Stimulated activated CD8-positive, alpha-beta memory T cell treated with anti-CD3 and anti-CD28 coated beads, Interleukin-7, amount 100 ng/mL, for 4 hours (primary cell): Measurements from ENCODE around the gene TEX26.

Source experiments
- DNase-seq, 2 donors: peaks; one replicate each; pipeline ENCODE4 v3.0.0-alpha.2; 2020; ENCODE audit warnings: low read depth in 2 of 2

The TEX26 gene

DNA sequence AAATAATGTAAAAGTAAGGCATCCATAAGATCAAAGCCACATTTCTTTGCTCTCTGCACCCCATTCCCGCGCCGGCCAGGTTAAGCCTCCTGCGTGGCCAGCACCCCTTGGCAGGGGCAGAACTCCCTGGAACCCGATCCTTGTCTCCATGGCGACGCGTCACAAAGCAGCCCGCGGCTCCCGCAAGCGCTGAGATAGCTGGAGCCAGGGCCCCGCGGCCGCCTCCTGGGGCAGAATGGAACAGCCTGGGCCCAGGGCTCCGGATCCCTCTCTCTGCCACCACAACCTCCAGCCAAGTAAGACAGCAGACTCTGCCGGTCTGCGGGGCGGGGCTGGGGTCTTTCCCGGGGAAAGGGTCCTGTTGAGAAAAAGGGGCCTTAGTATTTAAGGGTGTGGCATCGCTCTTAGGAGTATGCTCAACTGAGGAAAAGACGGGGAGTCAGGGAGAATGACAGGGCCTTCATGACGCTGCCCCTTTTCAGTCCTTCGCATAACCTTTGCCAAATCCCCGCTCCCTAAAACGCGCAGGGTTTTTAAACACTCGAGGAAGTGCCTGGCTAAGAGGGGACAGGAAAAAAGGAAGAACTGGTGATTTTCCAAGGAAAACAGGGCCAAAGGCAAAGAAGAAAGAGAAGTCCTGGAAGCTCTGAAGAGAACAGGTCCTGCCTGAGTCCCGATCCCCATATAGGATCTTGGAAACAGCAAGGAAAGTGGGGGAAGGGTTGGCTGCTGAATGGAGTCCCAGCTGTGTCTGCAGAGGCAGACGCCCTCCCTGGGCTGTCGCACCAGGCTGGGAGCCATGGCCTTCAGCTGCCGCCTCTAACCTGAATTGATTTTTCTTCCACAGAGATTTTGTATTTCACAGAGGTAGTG is at the start of gene TEX26:
Gene TEX26, plus strand, starts transcription at position 176 of the 873 bp plus-strand sequence. Its CDS starts 60 bp downstream, at position 236.
- DNase-seq, result no peak

DNA sequence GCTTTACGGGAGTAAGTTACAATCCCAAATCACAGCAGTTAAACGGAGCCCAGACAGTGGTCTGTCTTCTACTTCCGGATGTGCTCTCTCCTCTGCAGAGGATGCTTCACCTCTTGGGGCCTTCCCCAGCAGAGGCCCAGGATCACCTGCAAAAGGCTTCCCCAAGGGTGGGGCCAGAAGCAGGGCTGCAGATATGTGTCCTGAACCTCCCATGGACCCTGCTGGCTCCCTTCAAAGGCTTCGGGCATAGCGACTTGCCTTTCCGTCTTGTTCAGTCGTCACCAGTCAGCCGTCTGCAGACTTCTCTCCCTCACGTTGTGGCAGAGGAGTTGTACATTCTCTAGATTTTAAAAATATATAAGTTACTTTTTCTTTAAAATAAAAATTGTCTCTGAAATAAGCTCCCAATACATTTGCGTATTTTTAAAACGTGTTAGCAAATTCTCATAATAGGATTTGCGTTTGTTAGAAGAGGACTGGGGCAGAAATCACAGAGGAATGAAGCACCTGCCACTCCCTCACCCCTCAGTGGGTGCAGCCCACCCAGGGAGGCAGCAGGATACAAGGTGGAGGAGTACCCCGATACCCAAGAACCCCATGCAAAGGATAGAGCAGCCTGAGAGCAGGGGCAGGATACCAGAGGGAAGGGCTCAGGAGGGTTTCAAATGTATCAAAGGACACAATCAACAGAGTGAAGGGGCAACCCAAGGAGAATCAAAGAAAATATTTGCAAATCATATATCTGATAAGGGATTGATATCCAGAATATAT is 49.3 kb upstream of the TEX26 start:
- DNase-seq, result no peak

DNA sequence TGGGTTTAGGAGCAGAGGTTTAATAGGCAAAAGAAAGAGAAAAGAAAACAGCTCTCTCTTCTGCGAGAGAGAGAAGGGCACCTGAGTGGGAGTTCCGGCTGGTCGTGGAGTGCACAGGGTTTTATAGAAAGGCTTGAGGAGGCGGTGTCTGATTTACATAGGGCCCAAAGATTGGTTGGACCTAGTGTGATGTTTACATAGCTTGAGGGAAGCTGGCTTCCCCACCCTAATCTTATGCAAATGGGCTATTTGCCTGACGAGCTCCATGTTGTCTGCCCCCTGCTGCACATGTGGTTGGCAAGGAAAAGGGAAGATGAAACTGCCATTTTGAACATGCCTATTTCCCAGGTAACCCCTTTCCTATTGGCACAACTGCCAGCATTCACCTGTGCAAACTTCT is 47.9 kb upstream of the TEX26 start:
- DNase-seq, result no peak

DNA sequence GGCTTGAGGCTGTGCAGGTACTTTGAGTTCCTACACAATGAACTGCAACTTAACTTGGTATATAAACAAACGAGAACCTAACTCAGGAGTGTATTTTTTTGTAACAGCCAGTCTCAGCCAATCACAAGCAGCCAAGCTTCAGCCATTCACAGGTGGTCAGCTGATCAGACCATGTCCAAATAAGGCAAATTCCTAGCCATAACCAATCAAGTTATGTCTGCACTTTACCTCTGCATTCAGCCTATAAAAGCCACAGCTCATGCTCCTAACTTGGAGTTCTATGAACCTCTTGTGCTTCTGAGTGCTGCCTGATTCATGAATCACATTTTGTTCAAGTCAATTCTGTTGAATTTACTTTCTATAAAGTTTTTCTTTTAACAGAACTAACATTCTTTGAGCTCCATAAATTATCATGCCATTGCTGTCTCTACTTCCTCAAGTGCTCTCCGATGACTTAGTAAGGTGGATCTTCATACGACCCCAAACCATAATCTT is 43.2 kb upstream of the TEX26 start:
- DNase-seq, result no peak

DNA sequence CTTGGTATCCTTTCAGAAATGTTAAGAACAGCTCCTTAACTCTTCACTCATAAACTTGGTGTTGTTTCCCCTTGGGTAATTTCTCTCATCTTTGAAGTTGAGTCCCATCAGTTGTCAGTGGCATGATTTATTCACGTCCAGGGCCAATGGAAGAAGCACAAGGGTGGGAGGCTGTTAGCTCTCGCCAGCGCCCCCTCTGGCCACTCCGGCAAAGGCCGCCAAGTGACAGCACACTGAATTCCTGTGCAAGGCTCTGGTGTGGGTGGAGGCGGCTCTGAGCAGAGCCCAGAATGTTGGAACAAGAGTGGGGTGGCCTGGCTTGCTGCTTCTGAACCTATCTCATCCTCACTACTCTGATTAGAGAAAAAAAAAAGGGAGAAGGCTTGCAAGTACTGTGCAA is 39.5 kb upstream of the TEX26 start:
- DNase-seq, result no peak

DNA sequence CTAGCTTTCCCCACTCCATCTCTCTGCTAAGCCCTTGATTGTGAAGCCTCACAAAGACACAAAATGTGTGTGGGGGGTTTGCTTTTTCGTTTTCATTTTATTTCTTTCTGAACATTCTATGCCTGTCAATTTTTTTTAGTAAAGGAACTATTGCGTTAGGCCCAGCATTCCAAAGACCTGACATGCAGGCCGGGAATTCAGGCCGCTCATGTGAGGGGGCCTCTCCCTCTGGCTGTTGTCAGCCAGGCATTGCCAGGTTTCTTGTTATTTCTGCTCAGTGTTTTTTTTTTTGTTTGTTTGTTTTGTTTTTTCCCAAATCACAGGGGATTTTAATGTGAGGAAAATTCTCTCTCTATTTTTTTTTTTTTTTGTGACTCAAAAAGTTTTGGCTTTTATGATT is 36.7 kb upstream of the TEX26 start:
- no peak for DNase-seq

DNA sequence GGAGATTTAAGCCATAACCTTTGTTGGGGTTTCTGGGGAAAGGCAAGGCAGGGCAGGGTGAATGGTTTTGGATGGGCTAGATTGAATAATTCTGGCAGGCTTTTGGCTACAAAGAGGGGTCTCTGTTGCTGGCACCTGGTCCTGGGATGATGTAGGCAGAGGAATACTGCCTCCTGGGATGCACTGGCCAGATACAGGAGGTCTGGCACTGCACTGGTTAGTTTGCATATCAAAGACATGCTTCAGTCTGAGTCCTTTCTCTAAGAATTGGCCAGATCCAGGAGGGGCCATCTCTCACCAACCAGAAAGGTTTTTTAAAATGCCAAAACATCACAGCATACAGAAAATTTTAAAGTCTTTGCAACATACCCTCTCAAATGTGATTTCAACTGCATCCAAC is 34.4 kb upstream of the TEX26 start:
- no peak for DNase-seq

DNA sequence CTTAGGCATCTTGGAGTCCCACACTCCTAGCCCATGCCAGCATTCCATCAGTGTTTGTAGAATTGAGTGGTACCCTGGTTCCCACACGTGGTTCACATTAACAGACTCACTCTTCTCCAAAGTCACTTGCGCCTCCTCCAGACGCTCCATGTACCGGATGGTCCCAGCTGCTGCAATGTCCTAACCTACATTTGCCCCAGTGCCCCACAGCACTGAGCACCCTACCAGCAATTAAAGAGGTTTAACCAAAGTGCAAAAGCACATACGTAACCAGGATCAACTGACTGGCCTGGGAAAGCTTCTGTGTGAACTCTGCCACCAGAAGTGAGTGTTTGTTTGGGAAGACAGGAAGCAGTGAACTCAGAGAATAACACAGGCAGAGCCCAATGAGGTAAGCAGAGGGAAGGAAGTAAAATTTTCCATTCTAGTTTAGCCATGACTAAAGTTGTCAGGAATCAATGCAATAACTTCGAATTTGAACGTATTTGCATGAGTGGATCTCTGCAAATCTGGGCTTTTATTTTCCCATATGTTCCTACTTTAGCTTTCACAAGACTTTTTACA is 33.7 kb upstream of the TEX26 start:
- no peak for DNase-seq

DNA sequence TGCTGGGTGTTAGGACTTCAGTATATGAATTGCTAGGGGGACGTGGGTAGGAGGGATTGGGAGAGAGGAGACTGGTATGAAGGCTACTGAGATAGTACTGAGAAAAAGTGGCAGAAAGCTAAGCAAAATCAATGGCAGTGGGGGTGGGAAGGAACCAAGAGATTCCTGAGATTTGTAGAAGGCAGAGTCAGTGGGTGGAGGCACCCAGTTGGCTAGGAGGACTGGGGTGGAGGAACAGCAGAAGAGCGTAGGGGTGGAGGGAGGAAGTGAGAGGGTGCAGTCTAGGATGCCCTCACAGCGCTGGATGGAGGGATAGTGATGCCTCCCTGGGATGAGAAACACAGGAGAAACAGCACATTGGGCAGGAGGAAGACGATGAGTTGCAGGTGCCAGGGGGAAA is 32.0 kb upstream of the TEX26 start:
- DNase-seq, result no peak

DNA sequence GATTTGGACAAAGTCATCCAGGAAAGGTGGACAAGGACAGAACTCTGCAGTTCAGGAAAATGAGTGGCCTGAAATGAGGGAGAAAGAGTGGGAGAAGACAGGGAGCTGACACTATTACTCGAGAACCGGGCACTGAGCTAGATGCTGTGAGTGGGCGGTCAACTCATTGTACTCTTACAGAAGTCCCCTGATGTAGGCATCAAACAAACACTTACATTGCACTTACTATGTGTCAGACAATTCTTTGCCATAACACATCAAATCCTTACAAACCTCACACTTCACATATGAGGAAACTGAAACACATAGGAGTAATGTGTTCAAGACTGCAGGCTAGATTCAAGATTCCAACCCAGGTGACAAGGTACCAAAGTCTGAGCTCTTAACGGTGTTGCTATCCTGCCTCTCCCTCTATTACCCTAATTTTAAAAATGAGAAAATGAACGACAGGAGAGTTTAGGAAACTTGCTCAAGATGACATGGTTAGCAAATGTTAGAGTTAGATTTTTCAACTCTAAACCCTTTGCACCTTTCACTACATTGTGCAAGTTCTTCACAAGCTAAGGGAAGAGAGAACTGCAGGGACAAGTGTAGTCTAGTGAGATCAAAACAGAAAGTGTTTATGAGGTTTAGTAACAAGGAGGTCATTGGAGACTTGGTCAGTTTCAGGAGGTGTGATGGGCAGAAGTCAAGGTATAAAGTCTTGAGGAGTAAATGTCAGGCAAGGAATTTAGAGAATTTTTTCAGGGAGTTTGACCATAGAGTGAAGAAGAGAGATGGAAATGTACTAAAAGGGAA is 31.3 kb upstream of the TEX26 start:
- DNase-seq, result no peak

DNA sequence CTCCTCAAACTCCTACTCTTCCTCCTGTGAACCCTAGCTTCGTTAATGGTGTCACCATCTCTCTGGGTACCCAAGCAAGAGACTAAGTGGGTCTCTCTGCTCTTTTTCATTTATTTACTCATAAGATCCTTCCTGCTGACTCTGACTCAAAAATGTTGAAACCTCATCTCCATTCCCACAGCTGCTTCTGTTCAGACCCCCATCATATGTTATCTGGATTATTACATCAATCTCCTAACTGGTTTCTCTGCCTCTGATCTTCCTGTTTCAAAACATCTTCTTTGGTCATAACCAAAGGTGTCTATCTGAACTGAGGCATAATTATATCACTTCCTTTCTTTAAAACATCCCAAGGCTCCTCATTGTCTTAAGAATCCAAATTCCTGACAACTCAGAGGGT is 28.4 kb upstream of the TEX26 start:
- no peak for DNase-seq

DNA sequence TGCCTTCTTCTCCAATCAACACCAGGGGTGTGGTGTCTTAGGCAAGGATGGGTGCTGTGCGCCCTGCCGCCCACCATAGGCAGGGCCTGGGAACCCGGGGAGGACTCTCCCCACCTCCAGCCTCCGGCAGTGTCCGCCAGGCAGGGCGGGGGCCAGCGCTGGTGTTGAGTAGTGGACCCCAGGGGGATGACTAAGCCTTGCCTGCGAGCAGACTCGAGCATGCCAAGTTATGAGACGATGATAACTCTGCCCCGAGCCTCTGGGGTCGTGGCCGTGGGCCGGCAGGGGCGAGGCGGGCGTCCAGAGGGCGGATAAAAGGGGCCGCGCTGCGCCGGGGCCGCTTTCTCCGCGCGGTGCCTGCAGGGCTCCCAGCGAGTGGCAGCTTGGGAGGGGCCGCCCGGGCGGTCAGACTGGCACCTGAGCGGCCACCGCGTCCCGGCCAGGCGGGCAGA is 26.5 kb upstream of the TEX26 start, which contains the start of gene MEDAG:
Gene MEDAG, plus strand, starts transcription at position 340 of the 452 bp plus-strand sequence. CDS start 245 bp downstream, outside the sequence.
- no peak for DNase-seq

DNA sequence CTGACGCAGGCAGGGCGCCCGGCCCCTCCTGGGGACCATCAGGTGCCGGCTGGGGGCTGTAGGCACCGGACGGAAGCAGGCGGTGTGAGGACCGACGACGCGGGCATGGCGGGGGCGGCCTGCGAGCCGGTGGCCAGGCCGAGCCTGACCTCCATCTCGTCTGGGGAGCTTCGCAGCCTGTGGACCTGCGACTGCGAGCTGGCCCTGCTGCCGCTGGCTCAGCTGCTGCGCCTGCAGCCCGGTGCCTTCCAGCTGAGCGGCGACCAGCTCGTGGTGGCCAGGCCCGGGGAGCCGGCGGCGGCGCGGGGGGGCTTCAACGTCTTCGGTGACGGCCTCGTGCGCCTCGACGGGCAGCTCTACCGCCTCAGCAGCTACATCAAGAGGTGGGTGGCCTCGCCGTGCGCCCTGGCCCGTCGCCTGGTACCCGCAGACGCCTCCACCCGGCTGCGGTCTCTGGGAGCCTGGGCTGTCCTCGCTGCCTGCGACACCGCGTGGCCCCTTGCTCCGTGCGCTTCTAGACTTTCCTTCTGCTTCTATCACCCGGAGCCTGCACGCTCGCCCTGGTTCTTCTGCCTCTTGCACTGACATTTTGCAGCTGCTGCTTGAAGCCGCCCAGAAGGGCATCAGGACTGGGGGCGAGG is 25.9 kb upstream of the TEX26 start:
- no peak for DNase-seq

DNA sequence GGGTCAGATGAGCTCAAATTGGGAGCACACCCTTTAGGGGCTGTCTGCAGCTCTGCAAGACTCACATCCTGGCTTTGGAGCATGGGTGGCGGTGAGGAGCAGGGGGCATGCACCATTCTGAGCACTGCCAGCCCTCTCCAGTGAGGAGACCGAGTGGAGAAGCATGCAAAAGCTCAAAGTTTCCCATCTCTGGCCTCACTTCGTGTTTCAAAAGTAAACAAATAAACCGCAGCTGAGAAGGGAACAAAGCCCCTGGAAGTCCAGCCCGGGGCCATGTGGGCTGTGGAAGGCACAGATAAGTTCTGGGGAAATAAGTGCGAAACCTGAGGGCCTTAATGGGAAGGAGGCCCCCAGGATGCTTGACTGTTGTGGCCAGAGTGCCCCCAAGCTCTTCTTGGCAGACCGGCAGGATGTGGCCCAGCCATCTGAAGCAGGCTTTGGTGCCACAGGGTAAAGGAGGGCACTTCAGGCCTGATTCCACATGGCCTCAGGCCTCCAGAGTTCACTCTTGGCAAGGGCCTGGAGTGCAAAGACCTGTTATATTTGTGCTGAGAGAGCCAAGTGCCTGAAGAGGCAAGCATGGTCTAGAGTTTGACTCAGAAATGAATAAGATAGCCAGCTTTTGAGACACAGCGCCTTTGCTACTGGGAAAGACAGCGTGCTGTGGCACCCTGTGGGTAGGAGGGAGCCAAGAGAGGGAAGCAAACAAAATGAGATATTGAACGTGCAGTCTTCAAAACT is 25.2 kb upstream of the TEX26 start:
- DNase-seq, result no peak

DNA sequence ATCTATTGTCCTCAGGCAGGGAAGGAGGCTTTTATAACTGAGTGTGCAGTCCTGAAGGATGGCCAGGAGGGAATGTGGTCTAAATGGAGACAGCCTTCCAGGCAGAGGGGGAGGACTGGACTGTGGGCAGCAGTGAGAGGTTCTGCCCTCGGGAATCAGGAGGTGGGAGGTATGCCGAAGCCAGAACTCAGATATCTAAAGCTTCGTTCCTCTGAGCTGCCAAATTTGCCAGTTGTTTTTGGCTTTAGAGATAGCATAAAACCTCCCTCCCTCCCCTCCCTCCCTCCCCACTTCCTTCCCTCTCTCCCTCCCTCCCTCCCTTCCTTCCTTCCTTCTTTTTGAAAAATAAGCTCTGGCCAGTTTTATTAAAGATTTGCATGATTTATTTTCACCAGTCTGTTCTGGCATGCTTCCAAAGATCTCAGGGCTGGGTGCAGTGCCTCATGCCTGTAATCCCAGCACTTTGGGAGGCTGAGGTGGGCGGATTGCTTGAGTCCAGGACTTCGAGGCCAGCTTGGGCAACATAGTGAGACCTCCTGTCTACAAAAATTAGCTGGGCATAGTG is 24.0 kb upstream of the TEX26 start:
- no peak for DNase-seq

DNA sequence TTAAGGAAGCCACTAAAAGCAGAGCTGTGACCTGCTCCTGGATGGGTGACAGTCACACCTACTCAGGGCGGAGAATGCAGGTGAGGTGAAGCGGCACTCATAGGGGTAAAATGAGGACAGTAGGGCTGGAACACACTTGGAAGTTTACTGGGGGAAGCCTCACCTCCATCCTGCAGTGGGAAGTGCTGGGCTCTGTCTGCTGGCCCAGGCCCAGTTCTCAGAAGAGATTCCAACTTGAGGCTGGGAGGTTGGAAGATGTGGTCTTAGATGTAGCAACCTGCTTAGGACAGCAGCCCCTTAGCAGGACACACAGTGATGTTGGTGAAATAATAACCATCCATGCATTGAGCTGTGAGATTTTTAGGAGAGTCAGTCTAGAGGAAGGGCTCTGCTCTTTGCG is 21.8 kb upstream of the TEX26 start:
- no peak for DNase-seq

DNA sequence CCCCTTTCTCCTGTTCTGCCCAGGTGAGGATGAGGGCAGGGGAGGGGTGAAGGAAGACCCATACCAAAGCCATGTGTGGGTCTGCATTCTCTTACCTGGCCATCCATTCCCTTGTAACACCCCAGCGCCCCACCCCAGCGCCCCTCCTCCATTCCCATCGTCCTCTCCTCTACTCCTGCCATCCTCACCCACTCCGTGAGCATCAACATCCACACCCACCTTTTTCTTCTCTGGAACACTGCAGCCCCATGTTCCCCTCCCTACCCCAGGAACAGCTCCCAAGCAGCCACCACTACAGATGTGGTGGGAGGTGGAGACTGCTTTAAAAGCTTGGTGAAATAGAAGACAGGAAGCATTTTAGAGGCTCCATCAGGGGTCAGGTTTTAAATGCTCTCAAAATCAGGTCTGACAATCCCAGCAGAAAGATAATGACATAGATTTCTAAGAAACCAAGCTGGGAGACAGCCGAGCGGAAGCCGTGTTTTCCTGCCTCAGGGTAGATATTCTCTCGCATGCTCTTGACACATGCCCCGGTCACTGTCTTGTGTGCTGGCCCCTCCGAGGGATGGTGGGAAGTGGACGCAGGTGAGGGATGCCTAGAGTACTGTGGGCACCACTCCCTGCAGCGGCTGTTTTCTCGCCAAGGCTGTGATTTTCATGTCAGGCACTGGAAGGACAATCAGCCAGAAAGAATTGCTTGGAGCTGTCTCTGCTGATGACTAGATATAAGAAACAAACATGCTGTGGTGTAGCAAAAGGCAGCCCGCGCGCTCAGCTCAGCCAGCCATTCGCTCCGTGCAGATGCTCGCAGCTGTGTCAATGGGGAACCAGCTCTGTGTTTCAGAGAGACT is 16.5 kb upstream of the TEX26 start:
- no peak for DNase-seq

DNA sequence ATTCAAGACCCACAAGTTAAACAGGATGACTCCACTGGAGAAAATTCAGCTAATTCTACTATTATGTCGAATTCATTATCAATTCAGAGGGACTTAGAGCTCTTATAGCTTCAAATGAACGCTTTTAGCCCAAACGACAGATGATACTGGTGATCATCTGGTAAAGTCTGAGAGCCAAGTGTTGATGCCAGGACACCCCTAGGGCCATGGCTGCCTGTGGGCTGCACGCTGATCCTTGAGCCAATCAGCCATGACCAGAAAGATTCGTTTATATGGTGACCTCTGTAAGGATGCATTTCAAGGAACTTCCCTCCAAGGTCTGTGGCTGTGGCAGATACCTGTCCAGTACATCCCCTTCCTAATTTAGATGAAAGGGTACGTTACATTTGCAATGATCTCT is 15.5 kb upstream of the TEX26 start:
- no peak for DNase-seq
